HG02943 (cell line): Measurements from ENCODE around the gene SAP30.

Source experiments
- ATAC-seq: cut with Tn5 transposase; IDR thresholded peaks from one replicate; pipeline ENCODE4 v1.9.1; 2021; ENCODE audit warnings: mild to moderate bottlenecking, low read depth, moderate library complexity; ENCODE audit not compliant: unreplicated experiment

SAP30 gene, protein sequence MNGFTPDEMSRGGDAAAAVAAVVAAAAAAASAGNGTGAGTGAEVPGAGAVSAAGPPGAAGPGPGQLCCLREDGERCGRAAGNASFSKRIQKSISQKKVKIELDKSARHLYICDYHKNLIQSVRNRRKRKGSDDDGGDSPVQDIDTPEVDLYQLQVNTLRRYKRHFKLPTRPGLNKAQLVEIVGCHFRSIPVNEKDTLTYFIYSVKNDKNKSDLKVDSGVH

DNA sequence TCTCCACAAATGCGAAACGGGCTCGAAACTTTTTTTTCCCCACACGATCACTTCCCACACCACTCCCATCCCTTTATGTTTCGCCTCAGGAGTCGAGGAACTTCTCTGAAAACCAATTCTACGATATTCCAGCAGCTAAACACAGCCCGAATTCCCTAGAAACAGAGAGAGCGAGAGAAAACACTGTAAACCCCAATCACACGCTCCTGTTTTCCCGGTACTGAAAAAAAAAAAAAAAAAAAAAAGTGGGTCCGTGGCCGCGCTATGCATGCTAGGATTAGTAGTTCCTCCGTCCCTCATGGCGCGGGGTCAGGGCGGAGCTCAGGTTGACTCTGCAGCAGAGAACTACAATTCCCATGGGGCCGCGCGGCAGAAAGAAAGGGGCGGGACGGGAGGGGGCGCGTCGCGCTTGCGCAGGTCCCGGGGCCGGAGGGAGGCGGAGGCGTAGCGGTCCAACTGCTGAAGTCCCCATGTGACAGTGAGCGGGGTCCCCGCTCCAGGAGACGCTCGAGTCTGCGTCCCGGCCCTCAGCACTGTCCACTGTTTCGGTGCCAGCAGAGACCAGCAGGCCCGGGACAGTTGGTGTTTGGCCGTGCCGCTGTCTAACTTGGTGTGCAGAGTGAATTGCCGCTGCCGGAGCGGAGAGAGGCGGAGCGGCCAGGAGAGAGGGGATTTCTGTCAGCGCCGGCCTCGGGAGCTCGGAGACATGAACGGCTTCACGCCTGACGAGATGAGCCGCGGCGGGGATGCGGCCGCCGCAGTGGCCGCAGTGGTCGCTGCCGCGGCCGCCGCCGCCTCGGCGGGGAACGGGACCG lies at the start of gene SAP30:
Gene SAP30 (plus strand): TSS at position 478 of the 815 bp plus-strand sequence. CDS start 229 bp downstream, at position 707.
- peak; percentile 65 for ATAC-seq

DNA sequence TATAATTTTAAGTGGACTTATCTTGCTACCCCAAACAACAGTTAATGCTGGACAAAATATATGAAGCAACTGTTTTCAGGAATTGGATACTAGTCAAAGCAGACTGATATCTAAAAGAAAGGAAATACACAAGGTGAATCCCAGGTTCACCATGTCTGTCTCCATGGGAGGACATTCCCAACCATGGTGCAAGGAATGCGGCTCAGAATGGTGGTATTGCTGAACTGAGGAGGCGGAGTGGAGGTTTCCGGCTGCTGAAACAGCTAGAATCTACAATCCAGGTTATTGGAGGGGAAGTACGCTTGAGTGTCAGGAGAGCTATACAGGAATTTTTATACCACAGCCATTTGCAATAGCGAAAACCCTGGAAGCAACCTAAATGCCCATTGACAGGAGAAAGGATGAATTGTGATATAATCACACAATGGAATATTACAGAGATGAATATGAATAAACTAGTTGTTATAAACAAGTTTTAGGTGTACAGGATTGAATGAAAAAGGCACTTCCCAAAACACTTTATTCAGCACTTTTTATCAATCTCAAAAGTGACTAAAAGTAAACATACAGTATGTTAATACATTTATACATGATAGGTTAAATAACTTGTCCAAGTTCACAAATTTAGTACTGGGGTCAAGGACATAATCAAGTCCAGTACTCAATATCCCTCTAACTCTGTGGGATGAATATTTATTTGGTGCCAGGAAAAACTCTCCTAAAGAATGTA lies 45.6 kb upstream of the SAP30 start:
- no peak for ATAC-seq

DNA sequence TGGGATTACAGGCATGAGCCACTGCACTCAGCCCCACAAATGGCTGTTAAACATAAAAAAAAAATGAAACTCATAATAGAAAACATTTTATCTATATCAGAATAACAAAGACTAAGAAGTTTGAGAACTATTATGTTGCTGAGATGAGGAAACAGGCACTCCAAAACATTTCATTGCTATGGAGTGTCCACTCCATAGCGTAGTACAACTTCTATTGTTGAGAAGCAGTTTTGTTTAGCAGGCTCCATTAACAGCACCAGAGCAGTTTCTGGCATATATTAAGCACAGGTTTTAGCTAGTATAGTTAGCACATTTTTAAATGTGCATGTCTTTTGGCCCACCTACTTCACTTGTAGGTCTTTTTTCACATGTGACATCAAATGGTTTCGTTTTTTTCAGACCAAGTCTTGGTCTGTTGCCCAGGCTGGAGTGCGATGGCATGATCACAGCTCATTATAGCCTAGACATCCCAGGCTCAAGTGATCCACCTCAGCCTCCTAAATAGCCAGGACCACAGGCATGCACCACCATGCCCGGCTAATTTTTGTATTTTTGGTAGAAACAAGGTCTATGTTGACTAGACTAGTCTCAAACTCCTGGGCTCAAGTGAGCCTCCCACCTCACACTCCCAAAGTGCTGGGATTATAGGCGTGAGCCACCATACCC lies 42.4 kb upstream of the SAP30 start:
- no peak for ATAC-seq

DNA sequence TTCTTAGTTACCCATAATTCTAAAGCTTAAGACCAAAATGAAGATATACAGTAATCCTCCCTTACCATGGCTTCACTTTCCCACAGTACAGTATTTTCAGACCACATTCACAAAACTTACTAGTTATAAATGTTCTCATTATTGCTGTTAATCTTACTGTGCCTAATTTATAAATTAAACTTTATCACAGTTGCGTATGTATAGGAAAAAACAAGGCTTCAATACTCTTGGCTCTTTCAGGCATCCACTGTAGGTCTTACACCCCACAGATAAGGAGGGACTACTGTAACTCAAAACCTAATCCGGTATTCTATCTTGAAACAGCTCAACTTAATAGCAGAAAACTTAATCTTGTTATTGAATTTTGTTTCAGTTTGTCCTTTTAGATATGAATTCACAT lies 40.2 kb upstream of the SAP30 start:
- no peak for ATAC-seq

DNA sequence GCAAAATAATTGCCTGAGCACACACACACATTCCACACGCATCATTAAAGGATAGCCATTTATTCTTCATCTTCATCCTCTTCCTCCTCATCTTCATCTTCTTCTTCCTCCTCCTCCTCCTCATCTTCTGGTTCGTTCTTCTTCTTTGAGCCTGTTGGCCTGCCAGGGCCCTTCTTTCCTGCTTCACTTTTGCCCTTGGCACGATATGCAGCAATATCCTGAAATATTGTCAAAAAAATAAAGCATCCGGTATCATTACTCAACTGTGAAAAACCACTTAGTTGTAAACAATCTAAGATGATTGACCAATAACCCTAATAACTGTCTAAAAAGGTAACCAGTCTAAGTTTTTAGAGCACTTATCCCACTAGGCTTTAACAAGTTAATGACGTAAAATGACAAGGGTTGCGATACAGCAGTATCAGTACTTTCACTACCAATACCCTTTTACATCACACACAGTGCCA lies 38.7 kb upstream of the SAP30 start:
- no peak for ATAC-seq

DNA sequence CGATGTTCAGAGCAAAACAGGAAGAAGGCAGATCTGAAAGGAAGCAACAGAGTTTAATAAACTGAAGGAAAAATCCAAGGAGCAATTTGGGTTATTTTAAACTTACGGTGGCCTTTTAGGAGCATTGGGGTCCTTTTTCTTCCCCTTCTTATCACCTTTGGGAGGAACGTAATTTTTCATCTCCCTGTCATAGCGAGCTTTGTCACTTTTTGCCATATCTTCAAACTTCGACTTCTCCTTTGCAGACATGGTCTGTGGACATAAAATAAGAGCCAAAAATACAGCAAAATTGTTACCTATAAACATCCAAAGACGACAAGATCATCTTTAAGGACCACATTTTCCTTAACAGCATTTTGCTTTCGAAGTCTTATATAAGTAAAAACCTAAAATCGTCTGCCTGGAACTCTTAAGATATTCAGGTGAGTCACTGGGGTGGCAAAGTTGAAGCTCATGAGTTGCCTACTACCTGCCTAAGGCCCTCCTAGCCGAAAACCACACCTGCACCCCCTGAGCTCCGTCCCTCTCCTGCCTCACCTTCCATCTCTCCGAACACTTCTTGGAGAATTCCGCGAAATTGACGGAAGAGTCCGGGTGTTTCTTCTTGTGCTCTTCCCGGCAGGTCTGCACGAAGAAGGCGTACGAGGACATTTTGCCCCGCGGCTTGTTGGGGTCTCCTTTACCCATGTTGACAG lies 37.6 kb upstream of the SAP30 start:
- no peak for ATAC-seq

DNA sequence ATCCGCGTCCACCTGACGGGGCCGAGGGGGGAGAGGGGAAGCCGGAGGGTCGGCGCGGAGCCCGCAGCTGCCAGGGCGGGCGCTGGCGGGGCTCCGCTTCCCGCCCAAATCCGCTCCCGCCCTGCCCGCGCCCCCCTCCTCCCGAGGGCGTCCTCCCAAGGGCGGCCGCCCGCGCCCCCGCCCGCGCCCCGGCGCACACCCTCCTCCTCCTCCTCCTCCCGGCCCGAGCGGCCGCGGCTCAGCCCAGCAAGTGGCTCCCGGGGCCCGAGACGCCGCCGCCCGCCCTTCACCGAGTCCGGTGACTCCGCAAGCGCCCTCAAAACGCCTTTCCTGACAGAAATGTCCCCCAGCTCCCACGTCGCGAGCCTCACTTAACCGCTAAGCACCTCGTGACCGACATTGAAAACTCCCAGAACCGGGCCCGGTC lies 37.1 kb upstream of the SAP30 start:
- ATAC-seq, result peak; percentile 2

DNA sequence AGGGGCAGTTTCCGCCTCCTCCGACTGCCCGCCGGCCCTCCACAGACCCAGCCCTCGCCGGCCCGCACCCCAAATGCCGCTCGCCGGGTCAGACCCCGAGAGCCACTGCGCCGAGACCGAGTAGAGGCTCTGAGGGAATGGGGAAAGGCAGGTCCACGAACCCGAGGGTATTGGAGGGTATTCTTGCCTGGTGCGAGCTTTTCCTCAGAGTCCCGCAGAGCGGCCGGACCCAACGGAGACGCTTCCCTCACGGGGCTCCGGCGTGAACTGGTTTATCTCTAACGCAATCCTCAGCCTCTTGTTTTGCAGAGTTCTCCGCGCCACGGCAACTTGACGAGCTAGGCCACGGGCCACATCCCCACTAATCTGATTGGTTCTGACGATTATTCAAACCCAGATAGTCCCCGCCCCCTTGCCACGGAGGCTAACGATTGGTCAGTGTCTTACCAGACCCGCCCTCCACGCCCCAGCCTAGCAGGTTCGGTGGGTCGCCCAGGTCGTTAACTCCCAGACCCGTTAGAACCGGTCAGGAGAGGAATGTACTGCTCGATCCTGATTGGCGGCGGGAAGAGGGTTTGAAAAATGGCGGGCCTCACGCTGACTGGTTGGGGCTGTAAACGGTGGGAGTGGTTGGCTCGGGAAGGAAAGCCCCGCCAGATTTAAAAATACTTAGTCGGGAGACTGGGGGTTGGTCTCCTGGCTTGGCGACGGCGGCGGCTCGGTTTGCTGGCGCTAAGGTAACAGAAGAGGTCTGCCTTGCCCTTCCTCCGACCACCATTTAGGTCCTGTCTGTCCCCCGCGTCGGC lies 36.5 kb upstream of the SAP30 start, which contains the start of gene HMGB2:
Gene HMGB2 (minus strand): TSS at position 274 of the 806 bp plus-strand sequence. CDS start 709 bp downstream, outside the sequence.
- peak; percentile 92 for ATAC-seq

DNA sequence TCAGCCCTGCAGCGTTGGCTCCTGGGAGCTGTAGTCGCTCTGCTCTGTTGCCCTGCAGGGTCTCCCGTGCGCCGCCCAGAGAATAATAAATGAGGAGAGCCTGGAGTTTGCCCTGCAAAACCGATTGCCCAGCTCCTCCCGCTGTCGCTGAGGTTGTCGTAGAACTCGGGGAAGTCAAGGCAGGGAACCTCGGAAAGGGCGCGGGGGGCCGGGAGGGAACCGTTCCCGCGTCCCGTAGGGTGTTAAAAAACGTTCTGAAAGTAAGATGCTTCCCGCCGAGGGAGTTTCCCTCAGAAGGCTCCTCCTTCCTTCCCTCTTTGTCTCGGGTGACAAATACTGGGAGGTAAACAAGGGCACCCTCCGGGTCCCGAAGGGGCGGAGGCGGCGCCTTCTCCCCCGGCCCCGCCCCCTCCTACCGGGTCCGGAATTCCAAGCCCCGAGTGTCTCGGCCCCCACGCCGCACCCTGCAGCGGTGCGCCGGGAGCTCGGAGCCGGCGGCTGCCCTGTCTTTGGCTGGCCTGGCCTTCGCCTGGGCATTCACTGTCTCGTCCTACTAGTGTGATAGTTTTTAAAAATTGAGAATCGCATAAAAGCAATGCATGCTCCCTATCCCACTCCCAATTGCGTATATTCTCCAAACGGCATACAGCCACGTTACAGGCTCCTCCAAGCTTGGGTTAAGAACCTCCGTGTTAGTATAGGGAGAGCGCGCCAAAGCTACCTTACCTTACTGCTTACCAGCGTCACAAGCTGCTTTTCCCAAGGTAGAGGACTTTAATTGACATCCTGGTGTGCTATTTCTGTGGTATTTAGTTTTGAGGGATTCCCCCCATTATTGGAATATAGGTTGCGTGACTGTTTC lies 35.6 kb upstream of the SAP30 start:
- peak; percentile 40 for ATAC-seq

DNA sequence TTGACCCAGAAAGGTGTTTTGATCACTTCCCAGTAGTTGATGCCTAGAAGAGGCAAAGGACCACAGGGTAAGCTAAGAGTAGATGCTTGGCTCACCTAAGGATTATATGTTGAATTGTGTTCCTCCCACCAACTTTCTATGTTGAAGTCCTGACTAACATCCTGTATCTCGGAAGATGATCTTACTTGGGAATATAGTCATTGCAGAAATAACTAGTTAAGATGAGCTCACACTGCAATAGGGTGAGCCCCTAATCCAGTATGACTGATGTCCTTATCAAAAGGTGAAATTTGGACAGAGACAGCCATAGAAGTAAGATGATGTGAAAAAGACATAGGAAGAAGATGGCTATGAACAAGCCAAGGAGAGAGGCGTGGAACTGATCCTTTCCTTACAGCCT lies 33.3 kb upstream of the SAP30 start:
- no peak for ATAC-seq

DNA sequence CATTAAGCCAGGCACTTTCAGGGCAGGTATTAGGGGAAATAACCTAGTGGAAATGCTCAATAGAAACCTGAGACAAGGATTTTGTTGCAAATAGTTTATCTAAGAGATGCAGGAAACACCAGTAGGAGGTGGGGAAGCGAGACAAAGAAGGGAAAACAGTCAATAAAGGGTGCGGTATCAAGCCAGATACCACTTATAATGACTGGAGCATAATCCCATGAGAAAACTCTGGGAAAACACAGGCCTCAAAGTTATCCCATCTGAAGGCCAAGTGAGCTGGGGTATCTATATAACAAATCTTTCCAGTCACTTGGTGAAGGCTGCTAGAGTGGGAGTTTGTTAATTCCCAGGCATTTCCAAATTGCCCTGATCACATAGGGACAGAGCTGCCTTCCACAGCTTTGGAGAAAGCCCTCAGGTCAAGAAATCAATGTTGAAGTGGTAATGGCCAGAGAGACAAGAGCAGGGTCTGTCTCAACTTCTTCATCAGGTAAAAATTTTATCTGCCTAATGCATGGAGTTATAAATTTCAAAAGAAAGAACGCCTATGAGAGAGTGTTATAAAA lies 26.8 kb upstream of the SAP30 start:
- ATAC-seq, result no peak

DNA sequence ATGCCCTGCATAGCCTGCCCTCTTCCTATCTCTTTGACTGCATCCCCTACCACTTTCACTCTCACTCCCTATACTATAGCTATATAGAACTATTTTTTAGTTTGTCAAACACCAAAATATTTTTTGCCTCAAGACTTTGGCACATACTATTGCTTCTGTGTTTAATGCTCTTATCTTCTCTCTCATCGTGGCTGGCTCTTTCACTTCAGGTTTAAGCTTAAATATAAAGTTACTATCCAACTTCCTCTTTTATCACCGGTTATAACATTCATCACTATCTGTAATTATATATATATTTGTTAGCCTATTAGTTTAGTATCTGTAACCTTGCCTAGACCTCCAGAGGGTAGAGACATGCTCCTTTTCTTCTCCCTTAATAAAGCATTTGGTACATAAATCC lies 25.1 kb upstream of the SAP30 start:
- no peak for ATAC-seq

DNA sequence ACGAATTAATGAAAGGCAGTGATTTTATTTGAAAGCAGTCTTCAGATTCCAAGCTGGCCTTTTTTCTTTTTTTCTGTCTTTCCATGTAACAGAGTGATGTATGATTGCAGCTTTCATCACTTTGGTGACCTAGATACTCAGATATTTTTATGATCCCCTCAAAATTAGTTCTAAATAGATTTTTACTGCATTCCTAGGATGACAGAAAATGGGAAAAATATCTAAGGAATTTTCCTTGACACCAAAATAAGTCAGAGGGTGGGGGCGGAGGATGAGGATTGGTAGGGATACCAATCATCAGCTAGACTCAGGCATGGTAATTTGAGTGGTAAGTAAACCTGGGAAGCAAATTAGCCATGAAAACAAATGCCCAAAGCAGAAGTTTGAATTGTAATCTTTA lies 24.7 kb upstream of the SAP30 start:
- ATAC-seq, result no peak

DNA sequence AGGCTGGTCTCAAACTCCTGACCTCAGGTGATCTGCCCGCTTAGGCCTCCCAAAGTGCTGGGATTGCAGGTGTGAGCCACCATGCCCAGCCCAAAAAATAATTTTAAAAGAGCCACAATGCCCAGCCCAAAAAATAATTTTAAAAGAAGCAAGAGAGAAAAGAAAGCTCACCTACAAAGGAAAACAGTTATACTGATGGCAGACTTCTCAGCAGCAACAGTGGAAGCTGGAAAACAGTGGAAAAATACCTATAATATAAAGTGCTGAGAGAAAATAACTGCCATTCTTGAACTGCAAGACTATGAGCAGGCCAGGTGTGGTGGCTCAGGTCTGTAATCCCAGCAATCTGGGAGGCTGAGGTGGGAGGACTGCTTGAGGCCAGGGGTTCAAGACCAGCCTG lies 23.3 kb upstream of the SAP30 start:
- no peak for ATAC-seq

DNA sequence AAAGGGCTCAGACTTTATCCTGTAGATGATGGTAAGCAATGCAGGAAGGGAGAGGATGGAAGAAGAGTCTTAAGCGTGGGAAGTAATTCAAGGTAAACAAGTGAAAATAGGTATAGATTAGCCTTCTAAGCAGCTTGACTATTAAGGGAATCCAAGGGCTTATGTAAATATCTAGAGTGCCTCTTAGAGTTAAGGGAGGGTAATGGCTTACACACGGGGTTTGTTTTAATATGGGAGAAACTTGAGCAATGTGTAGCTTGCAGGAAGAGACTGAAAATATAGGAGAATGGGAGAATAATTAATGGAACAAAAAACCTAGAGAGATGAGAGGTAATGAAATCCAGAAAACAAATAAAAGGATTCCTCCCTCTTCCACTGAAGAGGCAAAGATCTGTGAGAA lies 12.8 kb upstream of the SAP30 start:
- no peak for ATAC-seq

DNA sequence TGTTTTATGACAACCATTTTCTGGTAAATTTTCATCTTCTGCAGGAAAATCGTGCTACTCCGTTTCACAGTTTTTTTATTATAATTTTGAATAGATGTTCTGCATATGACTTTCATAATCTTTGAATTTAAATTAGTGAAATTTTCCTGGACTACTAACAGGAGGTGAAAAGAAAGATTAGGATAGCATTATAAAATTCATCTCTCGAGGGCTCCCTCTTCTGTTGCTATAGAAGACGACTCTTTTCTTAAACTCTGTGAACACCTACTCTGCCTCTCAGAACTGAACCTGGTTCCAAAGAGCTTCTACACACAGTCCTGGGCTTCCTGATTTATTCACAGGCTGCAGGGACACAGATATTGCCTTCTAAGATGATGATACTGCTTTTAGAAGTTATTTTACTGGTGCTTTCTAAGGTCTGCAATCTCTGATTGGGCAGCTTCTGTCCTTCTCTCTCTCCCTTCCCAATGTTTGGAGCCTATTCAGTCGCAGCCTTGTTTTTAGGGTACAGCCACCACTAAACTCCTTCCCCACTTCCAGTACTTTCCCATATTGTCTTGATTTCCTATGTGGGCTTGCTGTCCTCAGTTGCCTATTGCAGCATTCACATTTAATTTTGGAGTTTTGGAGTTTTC lies 10.1 kb upstream of the SAP30 start:
- ATAC-seq, result no peak

DNA sequence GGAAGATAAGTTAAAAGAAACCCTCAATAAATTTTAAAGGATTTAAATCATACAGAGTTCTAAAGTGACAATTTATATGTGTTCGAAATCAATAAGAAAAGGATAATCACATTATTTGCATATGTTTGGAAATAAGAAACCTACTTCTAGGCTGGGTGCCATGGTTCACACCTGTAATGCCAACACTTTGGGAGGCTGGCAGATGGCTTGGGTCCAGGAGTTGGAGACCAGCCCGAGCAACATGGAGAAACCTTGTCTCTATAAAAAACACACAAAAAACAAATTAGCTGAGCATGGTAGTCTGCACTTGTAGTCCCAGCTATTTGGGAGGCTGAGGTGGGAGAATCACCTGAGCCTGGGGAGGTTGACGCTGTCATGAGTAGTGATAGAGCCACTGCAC lies 8.1 kb upstream of the SAP30 start:
- no peak for ATAC-seq
